Measurements from ENCODE around the gene SOD2.
"Not testable (repeated sequence)": the region's sequence is repeated elsewhere in the genome, so short reads cannot be mapped to it uniquely, and the experiment has no call there.

SOD2 gene

DNA sequence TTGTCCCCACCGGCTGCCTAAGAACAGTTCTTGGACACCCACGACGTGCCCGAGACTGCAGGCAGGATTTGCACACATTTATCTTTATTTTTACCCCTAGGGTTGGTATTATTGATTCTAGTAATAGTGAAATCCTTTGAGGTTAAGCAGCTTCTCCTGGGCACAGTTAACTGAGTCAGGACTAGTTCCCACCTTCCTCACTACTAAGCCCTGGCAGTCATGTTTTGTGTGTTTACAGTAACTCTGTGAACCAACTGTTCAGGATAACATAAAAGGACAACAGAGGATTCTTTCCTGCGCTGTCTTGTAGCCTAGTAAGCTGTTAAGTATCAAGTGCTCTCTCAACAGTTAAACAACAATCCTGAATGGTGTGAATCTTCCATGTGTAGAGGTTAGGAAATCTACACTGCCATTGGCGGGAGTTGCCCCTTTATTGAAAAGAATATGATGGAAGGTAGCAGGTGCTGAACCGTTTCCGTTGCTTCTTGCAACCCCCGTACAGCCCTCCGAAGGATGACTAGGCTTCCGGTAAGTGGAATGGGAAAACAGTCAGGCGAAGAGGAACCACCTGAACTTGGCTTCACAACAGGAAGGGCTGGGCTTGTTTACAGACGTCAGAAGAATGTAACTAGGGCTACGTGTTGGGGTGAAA lies 979 bp upstream of the SOD2 start:
- peak overlapping the region; percentile 83 for H3K4me3 ChIP-seq (ENCODE audit: low read length)
- TF ChIP-seq, protein P1, sequence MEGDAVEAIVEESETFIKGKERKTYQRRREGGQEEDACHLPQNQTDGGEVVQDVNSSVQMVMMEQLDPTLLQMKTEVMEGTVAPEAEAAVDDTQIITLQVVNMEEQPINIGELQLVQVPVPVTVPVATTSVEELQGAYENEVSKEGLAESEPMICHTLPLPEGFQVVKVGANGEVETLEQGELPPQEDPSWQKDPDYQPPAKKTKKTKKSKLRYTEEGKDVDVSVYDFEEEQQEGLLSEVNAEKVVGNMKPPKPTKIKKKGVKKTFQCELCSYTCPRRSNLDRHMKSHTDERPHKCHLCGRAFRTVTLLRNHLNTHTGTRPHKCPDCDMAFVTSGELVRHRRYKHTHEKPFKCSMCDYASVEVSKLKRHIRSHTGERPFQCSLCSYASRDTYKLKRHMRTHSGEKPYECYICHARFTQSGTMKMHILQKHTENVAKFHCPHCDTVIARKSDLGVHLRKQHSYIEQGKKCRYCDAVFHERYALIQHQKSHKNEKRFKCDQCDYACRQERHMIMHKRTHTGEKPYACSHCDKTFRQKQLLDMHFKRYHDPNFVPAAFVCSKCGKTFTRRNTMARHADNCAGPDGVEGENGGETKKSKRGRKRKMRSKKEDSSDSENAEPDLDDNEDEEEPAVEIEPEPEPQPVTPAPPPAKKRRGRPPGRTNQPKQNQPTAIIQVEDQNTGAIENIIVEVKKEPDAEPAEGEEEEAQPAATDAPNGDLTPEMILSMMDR (conservative IDR thresholded peaks at IDR 0.05; ENCODE audit: low read length), result no peak
- DNase-seq (ENCODE audit: low read depth), result no peak

DNA sequence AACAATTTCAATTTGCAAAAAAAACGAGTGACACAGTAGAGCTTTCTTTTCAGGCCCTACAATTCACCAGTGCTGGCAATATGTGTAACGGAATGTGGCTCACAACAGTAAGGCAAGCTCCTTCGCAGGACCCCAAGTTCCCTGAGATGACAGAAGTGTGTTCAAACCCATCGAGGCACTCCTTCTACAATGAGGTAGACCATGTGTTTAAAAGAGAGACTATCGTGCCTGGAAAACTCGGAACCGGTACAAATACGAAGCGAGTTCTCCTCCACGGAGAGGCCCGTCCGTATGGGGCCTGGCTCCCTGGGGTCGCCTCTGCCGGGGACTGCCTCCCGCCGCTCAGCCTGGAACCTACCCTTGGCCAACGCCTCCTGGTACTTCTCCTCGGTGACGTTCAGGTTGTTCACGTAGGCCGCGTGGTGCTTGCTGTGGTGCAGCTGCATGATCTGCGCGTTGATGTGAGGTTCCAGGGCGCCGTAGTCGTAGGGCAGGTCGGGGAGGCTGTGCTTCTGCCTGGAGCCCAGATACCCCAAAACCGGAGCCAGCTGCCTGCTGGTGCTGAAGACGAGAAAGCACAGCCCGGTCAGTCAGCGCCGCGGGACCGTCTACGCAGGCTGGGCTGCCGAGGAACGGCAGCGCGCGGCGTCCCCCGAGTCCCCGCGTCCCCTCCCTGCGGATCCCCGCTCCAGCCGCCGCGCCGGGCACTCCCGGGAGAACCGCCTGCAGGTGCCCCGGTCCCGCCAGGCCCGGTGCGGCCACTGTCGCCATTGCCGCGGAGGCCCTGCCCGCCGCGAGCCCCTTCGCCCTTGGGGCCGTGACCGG lies 526 bp downstream of the SOD2 start:
- no peak for DNase-seq (ENCODE audit: low read depth)
- H3K4me3 ChIP-seq (ENCODE audit: low read length), result peak overlapping the region; percentile 83
- TF ChIP-seq, protein P1 (conservative IDR thresholded peaks at IDR 0.05; ENCODE audit: low read length), result no peak

DNA sequence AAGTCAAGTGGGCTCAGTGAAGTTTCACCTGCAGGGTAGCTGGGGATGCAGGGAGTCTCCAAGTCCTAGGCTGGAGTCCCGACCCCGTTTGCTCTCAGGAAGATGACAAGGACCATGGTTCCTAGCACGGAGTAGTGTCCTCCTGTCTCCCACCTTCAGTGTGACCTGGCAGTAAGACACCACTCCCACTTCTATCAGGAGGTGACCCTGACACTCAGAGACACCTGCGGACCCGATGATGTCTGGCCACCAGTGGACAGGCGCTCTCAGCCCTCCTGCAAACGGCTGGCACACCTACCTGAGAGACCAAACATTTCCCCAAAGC lies 1.1 kb downstream of the SOD2 start:
- no peak for DNase-seq (ENCODE audit: low read depth)
- TF ChIP-seq, protein P1 (conservative IDR thresholded peaks at IDR 0.05; ENCODE audit: low read length), result no peak
- H3K4me3 ChIP-seq (ENCODE audit: low read length), result peak overlapping the region; percentile 83

DNA sequence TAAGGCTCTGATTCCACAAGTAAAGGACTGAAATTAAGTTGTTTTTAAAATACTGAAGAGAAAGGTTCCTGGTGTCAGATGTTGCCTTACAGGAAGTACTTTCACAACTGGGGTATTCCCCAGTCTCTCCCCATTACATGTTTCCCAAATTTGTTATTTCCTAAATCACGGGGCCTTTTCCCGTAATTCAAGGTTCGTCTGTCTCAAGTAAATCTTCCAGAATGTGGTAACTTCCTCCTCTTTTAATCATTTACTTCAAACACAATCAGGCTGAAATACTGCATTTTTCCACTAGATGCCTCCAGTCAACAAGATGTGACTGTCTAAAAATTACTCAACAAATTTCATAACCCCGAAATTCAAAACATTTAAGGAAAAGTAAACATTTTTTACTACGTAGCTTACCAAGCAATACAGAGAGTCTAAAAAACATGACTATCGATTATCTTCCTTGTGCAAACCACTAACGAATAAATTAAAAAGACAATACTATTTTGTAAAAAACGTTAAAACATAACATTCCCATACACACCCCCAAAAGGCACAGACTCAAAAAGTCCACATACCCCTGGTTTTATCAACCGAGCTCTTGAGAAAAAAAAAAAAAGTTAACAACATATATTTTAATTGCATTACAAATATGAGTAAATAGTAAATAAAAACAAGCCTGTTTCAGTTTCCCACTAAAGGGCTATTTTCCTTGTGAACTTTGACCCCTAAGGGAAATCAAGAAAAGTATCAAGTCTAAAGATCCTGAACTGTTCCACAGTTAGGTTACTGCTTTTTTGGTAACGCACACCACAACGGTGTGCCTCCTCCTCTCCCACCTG lies 1.7 kb downstream of the SOD2 start:
- peak overlapping the region; percentile 83 for H3K4me3 ChIP-seq (ENCODE audit: low read length)
- TF ChIP-seq, protein P1 (conservative IDR thresholded peaks at IDR 0.05; ENCODE audit: low read length), result peak; percentile 91
- peak; percentile 90 for DNase-seq (ENCODE audit: low read depth)

DNA sequence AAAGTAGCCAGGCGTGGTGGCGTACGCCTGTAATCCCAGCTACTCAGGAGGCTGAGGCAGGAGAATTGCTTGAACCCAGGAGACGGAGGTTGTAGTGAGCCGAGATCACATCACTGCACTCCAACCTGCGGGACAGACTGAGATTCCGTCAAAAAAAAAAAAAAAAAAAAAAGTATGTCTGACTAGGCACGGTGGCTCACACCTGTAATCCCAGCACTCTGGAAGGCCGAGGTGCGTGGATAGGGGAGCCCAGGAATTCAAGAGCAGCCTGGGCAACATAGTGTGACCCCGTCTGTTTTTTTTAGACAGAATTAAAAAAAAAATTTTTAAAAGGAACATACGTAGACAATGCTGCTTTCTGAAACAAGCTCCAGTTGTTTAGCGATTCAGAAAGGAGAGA lies 2.9 kb downstream of the SOD2 start:
- H3K4me3 ChIP-seq (ENCODE audit: low read length); DNase-seq (ENCODE audit: low read depth): not testable (repeated sequence)

DNA sequence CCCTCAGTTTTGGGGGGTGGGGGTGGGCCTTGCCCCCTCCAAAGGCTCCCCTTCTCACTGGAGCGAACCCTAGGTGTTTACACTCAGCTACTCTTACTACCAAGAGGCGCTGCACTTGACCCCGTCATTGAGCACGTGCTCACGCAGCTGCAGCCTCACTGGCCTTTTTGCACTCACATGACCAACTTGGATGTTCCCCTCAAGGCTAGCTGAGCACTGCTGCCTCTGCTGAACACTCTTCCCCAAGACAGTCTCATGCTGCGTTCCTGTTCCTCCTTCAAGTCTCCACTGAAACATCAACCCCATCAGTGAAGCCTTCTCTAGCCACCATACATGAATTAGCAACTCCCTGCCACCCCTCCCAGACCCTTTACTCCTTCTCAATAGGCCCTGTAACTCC lies 4.0 kb downstream of the SOD2 start:
- TF ChIP-seq, protein P1 (conservative IDR thresholded peaks at IDR 0.05; ENCODE audit: low read length), result no peak
- no peak for DNase-seq (ENCODE audit: low read depth)

DNA sequence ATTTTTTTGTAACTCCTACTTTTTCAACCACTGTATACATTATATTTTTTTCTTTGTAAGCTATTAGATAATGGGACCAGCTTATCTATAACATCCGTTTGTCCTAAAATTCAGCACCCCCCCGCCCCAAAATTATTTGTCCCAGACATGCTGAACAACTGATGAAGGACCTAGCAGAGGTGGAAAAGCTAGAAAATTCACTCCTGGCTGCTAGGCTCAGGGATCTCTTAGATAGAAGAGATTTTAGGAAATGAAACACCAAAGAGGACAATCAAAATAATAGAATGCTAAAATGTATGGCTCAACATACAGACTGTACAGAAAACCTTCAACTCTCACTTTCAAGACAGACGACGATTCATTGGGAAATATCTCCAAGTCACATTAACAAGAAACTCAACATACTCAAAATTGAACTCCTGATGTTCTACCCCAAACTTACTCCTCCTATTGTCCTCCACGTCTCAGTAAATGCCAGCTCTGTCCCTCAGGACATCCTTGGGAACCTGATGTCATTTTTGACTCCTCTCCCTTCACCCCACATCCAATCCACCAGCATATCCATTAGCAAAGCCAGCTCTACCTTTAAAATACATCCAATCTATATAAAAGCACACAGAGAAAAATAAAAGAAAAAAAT lies 4.7 kb downstream of the SOD2 start:
- no peak overlapping the region for H3K4me3 ChIP-seq (ENCODE audit: low read length)
- no peak for DNase-seq (ENCODE audit: low read depth)
- TF ChIP-seq, protein P1 (conservative IDR thresholded peaks at IDR 0.05; ENCODE audit: low read length), result no peak

More for the DNA sequence above, 4.0 kb downstream of the SOD2 start:
- H3K4me3 ChIP-seq (ENCODE audit: low read length), result no peak overlapping the region

All from AG10803 (cell line).